Activated naive CD4-positive, alpha-beta T cell treated with anti-CD3 and anti-CD28 coated beads, Interleukin-2, amount 50 U/mL, for 16 hours (primary cell): ENCODE measurements around the gene ATP5ME.
A peak's percentile ranks its signal among the peaks of the same experiment; 100 is the strongest.
"Not testable (repeated sequence)": the region's sequence is repeated elsewhere in the genome, so short reads cannot be mapped to it uniquely, and the experiment has no call there.

Source experiments
- DNase-seq: peaks from one replicate; pipeline ENCODE4 v3.0.0-alpha.2; 2020

Gene ATP5ME

DNA sequence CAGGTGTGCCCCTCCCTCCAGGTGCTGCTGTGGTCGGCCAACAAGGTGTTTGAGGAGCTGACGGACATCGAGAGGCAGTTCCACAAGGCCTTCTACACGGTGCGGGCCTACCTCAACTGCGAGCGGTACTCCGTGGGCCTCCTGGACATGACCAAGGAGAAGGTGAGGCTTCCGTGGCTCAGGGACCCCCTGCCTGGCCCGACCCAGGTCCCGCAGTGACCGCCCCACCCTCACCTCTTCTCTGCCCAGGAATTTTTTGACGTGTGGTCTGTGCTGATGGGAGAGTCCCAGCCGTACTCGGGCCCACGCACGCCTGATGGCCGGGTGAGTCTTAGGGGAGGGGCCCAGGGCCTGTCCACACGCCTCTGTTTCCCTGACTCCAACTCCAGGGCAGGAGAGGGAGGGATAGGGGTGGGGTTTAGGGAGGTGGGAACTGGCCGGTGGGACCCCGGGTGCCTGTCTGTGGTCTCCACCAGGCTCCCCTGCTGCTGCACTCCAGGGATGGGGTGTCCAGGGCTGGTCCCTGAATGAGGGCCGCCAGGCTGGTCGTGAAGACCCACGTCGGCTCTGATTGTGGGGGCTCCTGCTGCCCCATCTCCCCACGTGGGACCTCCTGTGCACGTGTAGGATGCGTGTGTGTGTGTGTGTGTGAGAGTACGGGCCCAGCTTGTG lies 20.1 kb downstream of the ATP5ME start:
- DNase-seq: peak; percentile 7

DNA sequence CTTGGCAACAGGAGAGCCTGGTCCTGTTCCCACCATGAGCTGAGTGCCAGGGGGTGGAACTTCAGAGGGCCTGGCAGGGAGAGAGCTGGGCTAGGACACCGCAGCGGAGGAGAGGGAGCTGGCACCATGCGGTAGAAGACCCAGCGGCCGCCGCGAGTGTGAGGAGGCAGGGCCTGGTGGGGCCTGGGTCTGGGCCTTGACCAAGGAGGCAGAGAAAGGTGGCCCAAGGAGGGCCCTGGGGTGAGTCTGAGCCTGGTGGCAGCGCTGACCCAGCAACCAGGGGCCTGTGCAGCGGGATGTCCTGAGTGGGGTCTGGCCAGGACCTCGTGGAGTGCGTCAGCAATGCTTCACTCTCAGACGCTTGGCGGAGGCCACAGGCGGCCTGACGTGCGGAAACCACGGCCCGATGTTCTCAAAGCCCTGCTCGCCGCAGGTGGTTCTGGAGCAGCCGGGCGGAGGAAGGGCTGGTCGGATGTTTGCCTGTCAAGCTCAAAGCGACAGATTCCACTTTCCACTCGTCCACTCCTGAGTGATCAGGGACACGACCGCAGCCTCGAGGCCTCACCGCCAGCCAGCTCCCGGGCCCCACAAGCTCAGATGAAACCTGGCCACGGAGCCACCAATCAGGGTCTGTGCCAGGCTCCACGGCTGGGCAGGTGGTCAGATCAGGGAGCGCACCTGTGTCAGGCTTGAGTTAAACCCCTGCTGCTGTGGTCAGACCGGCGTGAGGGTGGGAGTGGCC lies 20.8 kb downstream of the ATP5ME start:
- DNase-seq: peak; percentile 9

DNA sequence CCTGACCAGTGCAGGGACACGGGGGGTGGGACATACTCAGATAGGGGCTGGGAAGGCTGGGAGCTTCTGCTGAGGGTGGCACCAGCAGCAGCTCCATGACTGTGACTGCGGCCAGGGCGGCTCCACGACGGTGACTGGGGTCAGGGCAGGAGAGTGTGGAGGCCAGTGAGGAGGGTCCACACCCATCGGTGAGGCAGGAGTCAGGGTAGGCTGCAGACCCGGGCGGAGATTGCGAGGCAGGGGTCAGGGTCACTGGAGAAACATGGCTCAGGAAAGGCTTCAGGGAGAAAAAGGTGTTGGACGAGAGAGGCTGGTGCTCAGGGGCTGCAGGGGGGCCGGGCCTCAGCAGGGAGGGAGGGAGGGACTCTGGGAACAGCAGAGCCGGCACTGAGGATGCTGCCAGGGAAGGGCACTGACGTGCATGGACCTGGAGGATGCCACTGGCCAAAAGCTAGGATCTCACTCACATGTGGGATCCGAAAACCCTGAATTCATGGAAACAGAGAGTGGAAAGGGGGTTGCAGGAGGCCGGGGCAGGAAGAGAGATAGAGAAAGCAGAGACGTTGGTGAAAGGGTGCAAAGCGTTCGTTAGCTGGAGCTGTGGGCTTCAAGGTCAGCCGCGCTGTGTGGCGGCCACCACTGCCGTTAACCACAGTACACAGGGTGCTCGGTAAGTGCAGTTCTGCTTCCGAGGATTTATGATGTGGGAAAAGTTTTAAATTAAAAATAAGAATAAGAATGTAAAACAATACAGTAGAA lies 22.0 kb downstream of the ATP5ME start:
- no peak for DNase-seq

DNA sequence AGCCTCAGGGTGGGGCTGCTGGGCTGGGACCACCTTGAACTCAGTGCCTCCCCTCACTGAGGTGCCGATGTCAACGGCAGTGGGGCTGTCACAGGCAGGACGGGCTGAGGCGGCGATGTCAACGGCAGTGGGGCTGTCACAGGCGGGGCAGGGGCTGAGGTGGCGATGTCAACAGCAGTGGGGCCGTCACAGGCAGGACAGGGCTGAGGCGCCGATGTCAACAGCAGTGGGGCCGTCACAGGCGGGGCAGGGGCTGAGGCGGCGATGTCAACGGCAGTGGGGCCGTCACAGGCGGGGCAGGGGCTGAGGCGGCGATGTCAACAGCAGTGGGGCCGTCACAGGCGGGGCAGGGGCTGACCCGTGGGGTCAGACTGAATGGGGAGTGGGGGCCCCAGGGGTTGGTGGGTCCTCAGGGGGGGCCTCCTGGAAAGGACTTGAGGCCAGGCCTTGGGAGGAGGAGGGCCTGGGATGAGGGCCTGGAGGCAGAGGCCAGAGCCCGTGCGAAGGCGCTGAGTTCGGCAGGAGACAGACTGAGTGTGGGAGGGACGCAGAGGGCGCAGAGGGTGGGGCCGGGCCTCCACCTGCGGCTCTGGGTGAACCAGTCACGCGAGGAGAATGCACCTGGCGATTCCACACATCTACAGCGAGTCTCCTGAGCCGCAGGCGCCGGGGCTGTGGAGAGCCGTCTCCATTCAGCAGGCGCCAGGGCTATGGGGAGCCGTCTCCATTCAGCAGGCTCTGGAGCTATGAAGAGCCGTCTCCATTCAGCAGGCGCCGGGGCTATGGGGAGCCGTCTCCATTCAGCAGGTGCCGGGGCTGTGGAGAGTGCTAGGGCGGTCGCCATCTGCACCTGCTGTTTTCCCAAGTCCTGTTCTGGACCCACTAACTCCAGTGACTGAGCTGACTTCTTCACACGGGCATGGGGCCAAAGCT lies 22.9 kb downstream of the ATP5ME start:
- peak; percentile 9 for DNase-seq

DNA sequence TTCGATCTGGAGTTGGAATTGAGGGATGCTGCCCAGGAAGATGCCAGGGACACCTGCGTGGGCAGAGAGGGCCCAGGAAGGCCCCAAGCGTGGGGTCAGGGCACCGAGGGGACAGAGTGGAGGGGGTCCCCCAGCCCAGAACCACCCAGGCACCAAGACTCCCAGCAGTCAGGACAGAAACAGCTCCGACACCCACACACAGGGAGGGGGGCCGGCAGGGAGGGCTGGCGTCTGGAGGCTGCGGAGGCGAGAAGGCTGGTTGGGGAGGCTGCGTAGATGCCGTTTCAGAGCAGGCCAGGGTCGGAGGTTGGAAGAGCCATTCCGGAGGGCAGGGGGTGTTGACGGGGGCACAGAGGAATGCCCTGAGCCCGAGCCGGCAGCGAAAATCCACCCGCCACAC lies 23.6 kb downstream of the ATP5ME start:
- DNase-seq: no peak

DNA sequence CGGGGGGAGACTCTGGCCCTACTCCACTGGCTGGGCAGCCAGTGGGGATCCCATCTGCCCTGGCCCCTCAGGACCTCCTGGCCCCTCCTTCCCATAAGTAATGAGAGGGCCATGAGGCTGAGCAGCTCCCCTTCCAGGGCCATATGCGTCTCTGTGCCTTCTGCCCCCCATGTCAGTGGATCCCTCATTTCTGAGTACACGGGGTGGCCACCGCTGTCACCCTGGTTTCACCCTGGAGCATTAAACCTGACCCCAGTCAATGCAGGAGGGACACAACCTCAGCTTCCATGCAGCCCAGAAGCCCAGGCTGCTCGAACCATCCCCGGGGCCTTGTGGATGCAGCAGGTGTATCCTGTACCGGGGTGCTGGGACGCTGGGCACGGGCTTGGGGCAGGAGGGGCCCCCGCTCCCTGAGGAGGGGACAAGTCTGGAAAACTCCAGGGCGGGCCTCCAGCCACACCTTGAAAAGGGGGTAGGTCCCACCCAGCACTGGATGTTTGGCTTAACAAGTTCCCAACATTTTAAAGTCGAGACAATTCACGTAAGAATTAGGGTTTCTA lies 24.2 kb downstream of the ATP5ME start:
- peak; percentile 5 for DNase-seq

DNA sequence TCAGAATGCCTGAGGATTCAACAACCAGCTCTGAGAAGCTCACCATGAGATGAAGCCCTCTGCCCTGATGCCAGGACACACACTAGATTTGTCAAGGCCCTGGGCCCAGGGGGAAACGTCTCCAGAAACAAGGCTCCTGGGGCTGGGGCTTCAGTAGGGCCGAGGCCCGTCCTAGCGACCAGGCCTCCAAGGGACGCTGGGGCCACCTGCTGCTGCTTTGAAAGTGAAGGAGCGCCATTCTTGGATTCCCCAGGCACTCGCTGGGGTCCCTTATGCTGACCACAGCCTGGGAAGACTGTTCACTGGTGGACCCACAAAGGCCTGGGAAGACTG lies 24.8 kb downstream of the ATP5ME start:
- DNase-seq: no peak

DNA sequence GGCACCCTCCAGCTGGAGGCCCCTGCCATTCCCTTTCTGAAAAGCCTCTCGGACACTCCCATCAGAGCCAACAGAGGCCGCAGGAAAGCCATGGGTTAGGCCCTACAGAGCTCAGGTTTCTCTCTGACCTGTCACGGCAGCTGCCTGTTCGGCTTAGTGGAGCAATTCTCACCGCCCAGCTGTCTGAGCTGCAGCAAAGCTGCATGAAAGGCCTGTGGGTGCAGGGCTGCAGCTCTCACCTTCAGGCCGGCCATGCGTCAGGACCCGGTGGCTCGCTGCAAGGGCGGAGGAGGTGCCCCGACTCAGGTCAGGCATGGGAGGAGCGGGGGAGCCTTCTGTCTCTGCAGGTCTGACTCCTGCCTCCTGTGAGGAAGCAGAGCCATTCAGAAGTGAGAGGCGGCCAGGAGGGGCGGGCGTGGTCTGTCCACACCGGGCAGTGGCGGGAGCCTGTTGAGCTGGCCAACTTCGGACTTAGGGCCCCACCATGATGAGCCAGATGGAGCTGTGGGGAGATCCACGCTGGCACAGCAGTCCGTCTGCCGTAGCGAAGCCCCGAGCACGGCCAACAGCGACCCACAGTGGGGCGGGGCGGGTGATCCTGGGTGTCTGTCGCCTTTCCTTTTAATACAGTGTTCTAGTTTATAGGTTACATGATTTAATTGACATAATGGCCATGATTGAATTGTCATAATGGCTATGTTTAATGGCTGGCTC lies 25.3 kb downstream of the ATP5ME start:
- peak; percentile 8 for DNase-seq

DNA sequence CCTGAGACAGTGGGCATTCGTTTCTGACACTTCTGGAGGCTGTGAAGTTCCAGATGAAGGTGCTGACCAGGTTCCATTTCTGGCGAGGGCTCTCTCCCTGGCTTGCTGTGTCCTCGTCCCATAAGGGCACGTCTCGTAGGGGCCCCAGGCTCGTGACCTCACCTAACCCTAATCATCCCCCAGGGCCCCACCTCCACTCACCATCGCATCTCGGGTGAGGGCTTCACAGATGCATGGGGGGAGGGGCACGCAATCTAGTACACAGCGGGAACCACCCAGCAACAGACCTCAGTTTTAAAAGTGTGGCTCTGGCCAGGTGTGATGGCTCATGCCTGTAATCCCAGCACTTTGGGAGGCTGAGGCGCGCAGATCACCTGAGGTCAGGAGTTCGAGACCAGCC lies 26.6 kb downstream of the ATP5ME start:
- DNase-seq: peak; percentile 1

DNA sequence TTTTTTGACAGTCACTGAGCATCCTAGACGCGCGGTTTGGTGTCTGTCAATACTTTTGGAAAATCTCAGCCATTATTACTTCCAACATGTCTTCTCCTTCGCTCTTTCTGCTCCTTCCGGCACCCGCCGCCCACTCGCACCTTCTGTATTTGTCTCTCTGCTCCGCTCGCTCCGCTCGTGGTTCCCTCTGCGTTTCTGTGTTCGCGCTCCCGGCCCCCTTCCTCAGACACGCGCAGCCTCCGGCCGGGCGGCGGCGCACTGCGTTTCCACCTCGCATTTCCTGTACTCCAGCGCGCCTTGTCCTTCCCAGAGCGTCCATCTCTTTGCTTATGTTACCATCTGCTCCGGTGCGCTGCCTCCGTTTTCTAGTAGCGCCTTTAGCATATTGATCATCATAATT lies 27.6 kb downstream of the ATP5ME start:
- peak; percentile 41 for DNase-seq

DNA sequence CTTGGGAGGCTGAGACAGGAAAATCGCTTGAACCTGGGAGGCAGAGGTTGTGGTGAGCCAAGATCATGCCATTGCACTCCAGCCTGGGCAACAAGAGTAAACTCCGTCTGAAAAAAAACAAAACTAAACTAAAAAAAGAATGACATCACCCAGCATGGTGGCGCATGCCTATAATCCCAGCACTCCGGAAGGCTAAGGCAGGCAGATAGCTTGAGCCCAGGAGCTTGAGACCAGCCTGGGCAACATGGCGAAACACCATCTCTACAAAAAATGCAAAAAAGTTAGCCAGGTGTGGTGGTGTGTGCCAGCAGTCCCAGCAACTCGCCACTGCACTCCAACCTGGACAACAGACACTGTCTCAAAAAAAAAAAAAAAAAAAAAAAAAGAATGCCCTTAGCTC lies 31.7 kb downstream of the ATP5ME start:
- DNase-seq: not testable (repeated sequence)

DNA sequence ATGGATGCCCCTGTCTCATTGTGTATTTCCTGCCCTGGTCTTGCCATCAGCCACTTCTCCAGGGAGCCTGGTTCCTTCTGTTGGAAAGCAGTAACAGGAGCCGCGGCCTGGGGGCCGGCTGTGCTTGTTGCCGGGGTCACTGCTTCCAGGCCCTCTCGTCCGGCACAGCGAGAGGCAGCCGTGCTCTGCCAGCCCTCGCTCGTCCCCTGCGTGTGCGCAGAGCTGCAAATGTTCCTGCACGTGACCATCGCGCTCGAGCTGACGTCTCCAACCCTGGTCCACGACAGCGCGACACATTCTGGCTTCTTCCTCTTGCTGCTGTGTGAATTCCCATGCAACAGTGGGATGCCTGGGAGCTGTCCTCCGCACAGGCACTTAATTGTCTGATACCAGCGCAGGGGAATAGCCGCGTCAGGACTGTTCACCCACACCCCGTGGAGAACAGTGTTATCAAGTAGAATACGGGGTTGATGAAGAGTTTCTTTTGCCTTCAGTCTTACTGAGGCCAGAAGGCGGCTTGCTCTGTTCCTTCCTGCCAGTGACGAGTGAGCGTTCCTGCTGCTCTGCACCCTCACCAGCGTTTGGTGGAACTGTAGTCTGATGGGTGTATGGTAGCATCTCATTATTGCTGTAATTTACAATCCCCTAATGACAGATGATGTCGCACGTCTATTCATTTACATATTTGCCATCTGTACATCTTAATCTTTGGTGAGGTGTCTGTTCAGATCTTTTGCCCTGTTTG lies 36.4 kb downstream of the ATP5ME start:
- DNase-seq: no peak

DNA sequence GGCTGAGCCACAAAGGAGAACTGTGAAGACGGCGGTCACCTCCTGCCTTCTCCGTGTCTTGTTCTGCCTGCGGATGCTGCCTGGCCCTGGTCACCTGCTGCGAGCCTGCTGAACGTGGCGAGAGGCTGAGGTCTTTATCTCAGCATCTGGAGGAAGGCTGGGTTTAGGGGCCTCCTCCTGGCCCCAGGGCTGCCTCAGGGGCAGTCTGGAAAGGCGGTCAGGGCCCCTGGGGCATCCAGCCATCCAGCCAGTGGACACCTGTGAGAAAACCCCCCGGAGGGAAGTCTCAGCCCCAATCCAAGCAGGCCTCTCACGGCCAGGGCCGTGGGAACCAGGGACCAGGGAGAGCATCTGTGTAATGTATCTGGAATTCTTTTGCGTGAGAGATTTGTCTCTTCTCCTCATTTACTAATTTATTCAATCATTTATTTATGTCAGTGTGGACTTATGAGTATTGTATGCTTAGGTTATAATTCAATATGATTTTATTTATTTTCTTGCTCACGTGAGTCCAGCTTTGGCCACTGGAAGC lies 37.4 kb downstream of the ATP5ME start:
- DNase-seq: peak; percentile 7

DNA sequence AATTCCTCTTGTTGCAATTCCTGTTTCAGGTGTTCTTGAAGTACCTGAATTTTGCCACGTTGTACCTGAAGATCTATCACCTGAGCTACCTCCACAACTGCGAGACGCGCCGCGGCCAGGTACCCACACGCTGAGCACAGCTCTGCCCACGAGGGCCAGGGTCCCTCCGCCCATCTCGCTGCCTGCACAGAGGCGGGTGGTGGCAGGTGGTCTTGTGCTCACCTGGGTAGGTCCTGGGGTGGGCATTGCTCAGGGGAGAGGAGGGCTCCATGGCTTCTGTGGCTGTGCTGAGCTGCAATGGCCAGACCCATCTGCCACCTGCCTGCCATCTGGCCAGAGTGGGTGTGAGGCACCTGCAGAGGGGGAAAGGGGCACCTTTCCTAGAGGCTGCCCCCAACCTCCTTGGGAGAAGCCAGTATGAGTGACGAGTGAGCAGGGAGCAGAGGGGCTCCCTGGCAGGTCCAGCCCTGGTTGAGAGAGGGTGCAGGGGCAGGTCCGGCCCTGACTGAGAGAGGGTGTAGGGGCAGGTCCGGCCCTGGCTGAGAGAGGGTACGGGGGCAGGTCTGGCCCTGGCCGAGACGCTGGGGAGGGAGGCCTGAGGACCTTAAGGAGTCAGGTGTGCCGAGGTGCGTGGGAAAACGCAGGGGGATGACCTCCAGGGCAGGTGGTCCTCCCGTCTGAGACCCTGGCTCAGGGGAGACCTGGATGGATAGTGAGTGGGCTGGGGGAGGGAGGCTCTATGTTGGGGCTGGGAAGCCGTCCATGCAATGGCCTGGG lies 38.0 kb downstream of the ATP5ME start:
- no peak for DNase-seq

DNA sequence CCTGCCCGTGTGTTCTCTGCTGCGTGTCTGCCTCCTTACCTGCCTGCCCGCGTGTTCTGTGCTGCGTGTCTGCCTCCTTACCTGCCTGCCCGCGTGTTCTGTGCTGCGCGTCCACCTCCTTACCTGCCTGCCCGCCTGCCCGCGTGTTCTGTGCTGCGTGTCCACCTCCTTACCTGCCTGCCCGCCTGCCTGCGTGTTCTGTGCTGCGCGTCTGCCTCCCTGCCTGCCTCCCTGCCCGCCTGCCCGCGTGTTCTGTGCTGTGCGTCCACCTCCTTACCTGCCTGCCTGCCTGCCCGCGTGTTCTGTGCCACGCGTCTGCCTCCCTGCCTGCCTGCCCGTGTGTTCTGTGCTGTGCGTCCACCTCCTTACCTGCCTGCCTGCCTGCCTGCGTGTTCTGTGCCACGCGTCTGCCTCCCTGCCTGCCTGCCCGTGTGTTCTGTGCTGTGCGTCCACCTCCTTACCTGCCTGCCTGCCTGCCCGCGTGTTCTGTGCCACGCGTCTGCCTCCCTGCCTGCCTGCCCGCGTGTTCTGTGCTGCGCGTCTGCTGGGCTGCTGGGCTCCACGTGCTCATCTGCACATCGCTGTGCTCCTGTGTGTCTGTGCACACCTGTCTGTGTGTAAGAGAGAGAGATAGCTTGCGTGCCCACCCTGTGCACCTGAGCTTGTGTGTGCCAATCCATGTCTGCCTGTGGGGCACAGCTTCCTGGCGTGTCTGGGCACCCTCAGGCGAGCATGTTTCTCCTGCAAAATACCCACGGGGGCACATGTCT lies 38.8 kb downstream of the ATP5ME start:
- DNase-seq: not testable (repeated sequence)

DNA sequence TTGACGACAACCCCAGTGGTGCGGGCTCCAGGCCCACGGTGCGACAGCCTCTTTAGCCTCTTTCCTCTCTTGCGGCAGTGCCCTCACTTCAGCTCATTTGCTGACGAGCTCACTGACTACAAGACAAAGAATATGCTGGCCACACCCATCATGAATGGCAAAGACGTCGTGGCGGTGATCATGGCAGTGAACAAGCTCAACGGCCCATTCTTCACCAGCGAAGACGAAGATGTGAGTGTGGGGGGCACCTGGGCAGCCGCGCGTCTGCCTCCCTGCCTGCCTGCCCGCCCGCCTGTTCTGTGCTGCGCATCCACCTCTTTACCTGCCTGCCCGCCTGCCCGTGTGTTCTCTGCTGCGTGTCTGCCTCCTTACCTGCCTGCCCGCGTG lies 39.5 kb downstream of the ATP5ME start:
- DNase-seq: no peak

DNA sequence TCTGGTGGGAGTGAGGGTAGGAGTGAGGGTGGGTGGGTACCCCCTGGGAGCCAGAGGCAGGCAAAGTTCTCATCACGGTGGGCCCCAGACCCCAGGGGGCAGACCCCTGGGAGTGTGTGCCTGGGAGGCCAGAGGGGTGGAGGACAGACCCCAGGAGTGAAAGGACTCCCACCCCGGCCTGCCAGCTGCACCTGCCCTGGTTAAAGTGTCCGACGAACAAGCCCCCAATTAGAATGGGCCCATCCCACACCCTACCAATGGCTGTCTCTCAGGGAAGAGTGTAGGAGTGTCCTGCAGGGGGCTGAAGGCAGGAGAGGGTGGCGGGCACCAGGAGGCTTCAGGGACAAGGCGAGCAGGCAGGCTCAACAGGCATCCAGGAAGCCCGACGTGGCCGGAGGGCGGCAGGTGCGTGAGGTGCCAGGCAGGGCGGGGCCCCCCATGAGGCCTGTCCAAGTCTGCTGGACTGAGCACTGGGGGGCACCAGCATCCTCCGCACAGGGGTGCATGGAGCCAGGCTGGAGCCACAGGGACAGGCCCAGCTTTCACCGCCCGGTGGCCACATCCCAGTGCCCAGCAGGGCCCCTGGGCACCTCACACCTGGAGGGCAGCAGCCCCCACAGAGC lies 40.0 kb downstream of the ATP5ME start:
- no peak for DNase-seq

DNA sequence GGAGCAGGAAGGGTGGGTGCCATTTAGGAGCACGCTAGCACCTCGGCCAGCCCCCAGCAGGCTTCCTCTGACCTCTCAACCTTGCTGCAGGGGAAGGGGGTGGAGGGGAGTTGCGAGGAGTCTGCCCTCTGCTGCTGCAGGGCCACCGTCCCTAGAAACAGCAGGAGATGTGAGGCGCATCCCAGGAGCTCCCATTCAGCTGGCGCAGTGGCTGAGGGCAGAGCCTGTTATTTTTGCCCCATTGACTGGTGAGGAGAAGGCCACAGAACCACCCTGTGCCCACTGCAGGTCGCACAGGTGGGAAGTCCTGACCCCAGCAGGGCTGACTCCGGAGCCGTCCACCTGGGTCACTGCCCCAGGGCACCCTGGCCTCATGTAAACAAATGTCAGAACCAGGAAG lies 40.7 kb downstream of the ATP5ME start:
- DNase-seq: no peak

DNA sequence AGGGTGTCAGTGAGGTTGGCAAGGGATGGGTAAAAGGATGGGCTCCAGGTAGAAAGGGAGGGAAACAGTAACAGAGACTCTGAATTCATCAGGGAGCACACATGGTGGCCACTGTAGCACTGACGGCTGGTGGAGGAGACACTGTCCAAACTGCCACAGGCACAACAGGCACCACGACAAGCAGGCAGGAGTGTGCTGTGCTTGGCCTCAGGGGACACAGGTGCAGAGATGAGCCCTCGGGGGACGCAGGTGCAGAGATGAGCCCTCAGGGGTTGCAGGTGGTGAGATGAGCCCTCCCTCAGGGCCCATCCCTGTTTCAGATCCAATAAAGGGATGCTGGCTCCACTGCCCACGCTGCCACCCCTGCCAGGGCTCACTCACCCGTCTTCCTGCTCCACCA lies 41.1 kb downstream of the ATP5ME start:
- DNase-seq: no peak
